Neural cell (in vitro differentiated cells): ENCODE measurements around the gene FNDC3B. TPM values are rescaled to one million over a fixed set of nuclear protein-coding genes. Genes with fewer than 3 reads are reported as not detected.

Experiments used
- H2AFZ ChIP-seq: fragments of 200-600, 300-800 bp; sonication (generic), shearing (Covaris generic); 2 replicates; pipeline ENCODE4 v1.6.0; 2014; ENCODE audit warnings: low read depth, mild to moderate bottlenecking, antibody characterized with exemption, low read length, moderate library complexity
- H3F3A ChIP-seq: fragments of 200-600 bp; shearing (Covaris generic); 2 replicates; pipeline ENCODE4 v1.6.1; 2016; ENCODE audit warnings: mild to moderate bottlenecking, moderate library complexity, mixed read lengths, antibody characterized with exemption, low read length; ENCODE audit not compliant: insufficient read depth, poor library complexity, severe bottlenecking
- H3K27ac ChIP-seq: fragments of 200-600, 300-800 bp; sonication (generic), shearing (Covaris generic); 2 replicates; pipeline ENCODE4 v1.5.1; 2014; ENCODE audit warnings: mild to moderate bottlenecking, low read length, moderate library complexity
- H3K27me3 ChIP-seq: fragments of 300-800, 200-600 bp; sonication (generic), shearing (Covaris generic); 2 replicates; pipeline ENCODE4 v1.6.0; 2014; ENCODE audit warnings: mild to moderate bottlenecking, low read depth, low read length, moderate library complexity; ENCODE audit not compliant: insufficient read depth
- H3K36me3 ChIP-seq: fragments of 300-800, 200-600 bp; sonication (generic), shearing (Covaris generic); 2 replicates; pipeline ENCODE4 v1.5.1; 2014; ENCODE audit warnings: mild to moderate bottlenecking, antibody characterized with exemption, low read length, moderate library complexity; ENCODE audit not compliant: insufficient read depth
- H3K4me2 ChIP-seq: fragments of 300-800, 200-600 bp; sonication (generic), shearing (Covaris generic); 2 replicates; pipeline ENCODE4 v1.6.0; 2014; ENCODE audit warnings: mild to moderate bottlenecking, low read length
- H3K4me3 ChIP-seq: fragments of 300-800, 200-600 bp; sonication (generic), shearing (Covaris generic); 2 replicates; pipeline ENCODE4 v1.5.1; 2014; ENCODE audit warnings: mild to moderate bottlenecking, low read length, moderate library complexity
- H3K79me2 ChIP-seq: fragments of 200-600 bp; shearing (Covaris generic); replicated peaks from 2 replicates; pipeline ENCODE4 v1.6.0; 2014; ENCODE audit warnings: mild to moderate bottlenecking, low read length, moderate library complexity; ENCODE audit not compliant: insufficient read depth
- H3K9ac ChIP-seq: fragments of 300-800, 200-600 bp; sonication (generic), shearing (Covaris generic); 2 replicates; pipeline ENCODE4 v1.6.1; 2016; ENCODE audit warnings: mild to moderate bottlenecking, low read length, mixed read lengths
- H3K9me2 ChIP-seq: fragments of 200-600 bp; shearing (Covaris generic); 2 replicates; pipeline ENCODE4 v1.6.1; 2016; ENCODE audit warnings: mild to moderate bottlenecking, low read length, mixed read lengths; ENCODE audit not compliant: insufficient read depth
- H3K9me3 ChIP-seq: fragments of 200-600, 300-800 bp; sonication (generic), shearing (Covaris generic); 2 replicates; pipeline ENCODE4 v1.6.1; 2016; ENCODE audit warnings: mild to moderate bottlenecking, mixed run types, low read length, moderate library complexity, mixed read lengths
- H4K20me1 ChIP-seq: fragments of 200-600 bp; shearing (Covaris generic); 2 replicates; pipeline ENCODE4 v1.6.1; 2016; ENCODE audit warnings: mild to moderate bottlenecking, mixed run types; ENCODE audit not compliant: insufficient read depth
- EP300 ChIP-seq: fragments of 450-650 bp; conservative IDR thresholded peaks from 2 replicates; pipeline ENCODE4 v1.6.1; 2014; ENCODE audit warnings: antibody characterized with exemption, mild to moderate bottlenecking, moderate library complexity; ENCODE audit not compliant: poor library complexity, severe bottlenecking
- EZH2 ChIP-seq: fragments of 200-600, 300-800 bp; shearing (Covaris generic), sonication (generic); IDR thresholded peaks from 2 replicates; pipeline ENCODE4 v1.6.1; 2014; ENCODE audit warnings: antibody characterized with exemption, low read length, borderline replicate concordance, mild to moderate bottlenecking; ENCODE audit not compliant: insufficient read depth, poor library complexity, severe bottlenecking
- MXI1 ChIP-seq: fragments of 450-650 bp; conservative IDR thresholded peaks from 2 replicates; pipeline ENCODE4 v1.6.1; 2014; ENCODE audit warnings: antibody characterized with exemption, mild to moderate bottlenecking; ENCODE audit not compliant: poor library complexity, severe bottlenecking
- RAD21 ChIP-seq: fragments of 450-650 bp; conservative IDR thresholded peaks from 2 replicates; pipeline ENCODE4 v1.6.1; 2014; ENCODE audit warnings: antibody characterized with exemption, mild to moderate bottlenecking, moderate library complexity
- REST ChIP-seq: IDR thresholded peaks from 2 replicates; pipeline ENCODE4 v1.6.1; 2012; ENCODE audit warnings: borderline replicate concordance
- TAF1 ChIP-seq: IDR thresholded peaks from 2 replicates; pipeline ENCODE4 v1.6.1; 2012; ENCODE audit warnings: low read depth
- polyA plus RNA-seq: library from polyadenylated mRNA; depleted of rRNA; stranded (reverse); fragments of >200 nt; gene quantifications from 2 replicates; pipeline ENCODE4 v1.2.3, GENCODE V29; 2014
- TF ChIP-seq, protein P1 (sequence below): fragments of 450-650 bp; IDR thresholded peaks from 2 replicates; pipeline ENCODE4 v1.5.1; 2014; ENCODE audit warnings: antibody characterized with exemption, mild to moderate bottlenecking, moderate library complexity; ENCODE audit not compliant: poor library complexity, severe bottlenecking

FNDC3B gene
- polyA plus RNA-seq, 1 donor from 2014 or later, result 4.9 TPM

DNA sequence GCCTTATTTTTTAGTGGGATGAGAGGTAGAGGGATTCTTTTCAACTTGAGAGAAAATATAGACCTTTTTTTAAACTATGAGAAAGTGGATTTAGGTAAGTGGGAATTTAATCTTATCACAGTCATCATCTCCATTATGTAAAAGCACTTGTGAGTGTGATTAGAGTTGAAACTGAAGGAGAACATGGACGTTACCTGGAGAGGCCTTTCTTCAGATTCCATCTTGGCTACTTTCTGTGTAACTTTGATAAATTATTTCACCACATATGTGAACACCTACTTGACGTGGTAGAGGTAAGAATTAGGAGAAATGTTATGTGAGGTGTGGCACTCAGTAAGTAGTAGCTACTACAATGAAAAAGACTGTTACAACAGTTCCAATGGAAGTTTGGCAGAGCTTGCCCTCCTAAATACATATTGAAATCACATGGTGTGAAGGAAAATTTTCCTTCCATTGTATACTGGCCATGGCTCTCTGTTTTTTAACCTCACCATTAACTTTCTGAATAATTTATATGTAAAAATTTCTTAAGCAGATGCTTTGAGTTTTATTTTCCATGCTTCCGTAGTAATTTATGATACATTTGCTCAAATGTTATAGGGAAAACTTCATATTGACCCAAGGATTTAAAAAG, 193.3 kb downstream of the FNDC3B start (continued):
- TF ChIP-seq MXI1, result no peak

- Histone ChIP-seq H3K27ac (no peak overlapping the region), H3K36me3 (no peaks in the 10 kb centered on the region), H3K9ac (no peak overlapping the region), H3K9me2 (no peaks in the 10 kb centered on the region), H3K4me2 (no peak overlapping the region), H2AFZ (no peak overlapping the region), H3K9me3 (no peaks in the 10 kb centered on the region), H3K27me3 (no peaks in the 10 kb centered on the region), H3F3A (no peaks in the 10 kb centered on the region), H3K4me3 (no peak overlapping the region), H4K20me1 (no peaks in the 10 kb centered on the region), H3K79me2 (no peaks in the 10 kb centered on the region)
- TF ChIP-seq RAD21, result no peak
- no peak for TF ChIP-seq EP300
- no peak for TF ChIP-seq MXI1
- no peak for TF ChIP-seq EZH2
These were observed 194.3 kb downstream of the FNDC3B start for GRCh38 chr3:172233474-172234277.

- Histone ChIP-seq H3K9me2 (no peaks in the 10 kb centered on the region), H3F3A (no peaks in the 10 kb centered on the region), H4K20me1 (no peaks in the 10 kb centered on the region), H3K27me3 (no peaks in the 10 kb centered on the region), H3K79me2 (no peaks in the 10 kb centered on the region), H3K9ac (no peak overlapping the region), H3K4me2 (no peak overlapping the region), H2AFZ (no peak overlapping the region), H3K27ac (no peak overlapping the region), H3K9me3 (no peaks in the 10 kb centered on the region), H3K4me3 (no peak overlapping the region), H3K36me3 (no peaks in the 10 kb centered on the region)
- TF ChIP-seq MXI1 (no peak), REST (no peak), EZH2 (no peak), TAF1 (no peak)
- TF ChIP-seq, protein P1, sequence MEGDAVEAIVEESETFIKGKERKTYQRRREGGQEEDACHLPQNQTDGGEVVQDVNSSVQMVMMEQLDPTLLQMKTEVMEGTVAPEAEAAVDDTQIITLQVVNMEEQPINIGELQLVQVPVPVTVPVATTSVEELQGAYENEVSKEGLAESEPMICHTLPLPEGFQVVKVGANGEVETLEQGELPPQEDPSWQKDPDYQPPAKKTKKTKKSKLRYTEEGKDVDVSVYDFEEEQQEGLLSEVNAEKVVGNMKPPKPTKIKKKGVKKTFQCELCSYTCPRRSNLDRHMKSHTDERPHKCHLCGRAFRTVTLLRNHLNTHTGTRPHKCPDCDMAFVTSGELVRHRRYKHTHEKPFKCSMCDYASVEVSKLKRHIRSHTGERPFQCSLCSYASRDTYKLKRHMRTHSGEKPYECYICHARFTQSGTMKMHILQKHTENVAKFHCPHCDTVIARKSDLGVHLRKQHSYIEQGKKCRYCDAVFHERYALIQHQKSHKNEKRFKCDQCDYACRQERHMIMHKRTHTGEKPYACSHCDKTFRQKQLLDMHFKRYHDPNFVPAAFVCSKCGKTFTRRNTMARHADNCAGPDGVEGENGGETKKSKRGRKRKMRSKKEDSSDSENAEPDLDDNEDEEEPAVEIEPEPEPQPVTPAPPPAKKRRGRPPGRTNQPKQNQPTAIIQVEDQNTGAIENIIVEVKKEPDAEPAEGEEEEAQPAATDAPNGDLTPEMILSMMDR, result no peak
These were observed 196.3 kb downstream of the FNDC3B start for GRCh38 chr3:172235698-172236097.
